ENCODE data around the gene UBE2V1. TPM values are rescaled to one million over a fixed set of nuclear protein-coding genes. Genes with fewer than 3 reads are reported as not detected.
"Not testable (repeated sequence)": the region's sequence is repeated elsewhere in the genome, so short reads cannot be mapped to it uniquely, and the experiment has no call there.

The UBE2V1 gene
- total and polyA plus RNA-seq, 8 donors: 37.9 to 61.7 (median 53.3) TPM

DNA sequence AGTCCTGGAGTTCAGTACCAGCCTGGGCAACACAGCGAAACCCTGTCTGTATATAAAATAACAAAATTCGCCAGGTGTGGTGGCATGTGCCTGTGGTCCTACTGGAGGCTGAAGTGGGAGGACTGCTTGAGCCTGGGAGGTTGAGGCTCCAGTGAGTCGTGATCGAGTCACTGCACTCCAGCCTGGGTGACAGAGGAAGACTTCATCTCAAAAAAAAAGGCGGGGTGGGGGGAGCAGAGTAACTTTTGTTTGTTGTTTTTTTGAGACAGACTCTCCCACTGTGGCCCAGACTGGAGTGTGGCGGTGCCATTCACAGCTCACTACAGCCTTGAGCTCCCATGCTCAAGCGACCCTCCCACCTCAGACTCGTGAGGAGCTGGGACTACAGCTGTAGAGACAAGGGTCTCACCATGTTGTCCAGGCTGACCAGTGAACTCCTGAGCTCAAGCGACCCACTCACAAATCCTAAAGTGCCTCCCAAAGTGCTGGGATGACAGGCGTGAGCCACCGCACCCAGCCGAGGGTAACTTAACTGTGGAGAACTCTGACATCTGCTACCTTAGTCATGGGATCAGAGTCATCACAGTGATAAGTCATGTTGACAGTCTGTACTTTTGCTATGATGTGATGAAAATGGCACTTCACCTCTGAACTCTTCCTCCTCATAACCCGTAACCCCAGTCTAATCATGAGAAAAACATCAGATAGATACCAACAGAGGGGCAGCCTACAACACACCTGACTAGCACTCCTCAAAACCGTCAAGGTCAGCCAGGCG, 24.1 kb upstream of the UBE2V1 start:
- FAIRE-seq: no peak
- H3K4me3 ChIP-seq: no peak overlapping the region
- H3K36me3 ChIP-seq: peaks cover 0 to 2% (median under 1%) of the 10 kb centered on the region in 3 donors
- intact Hi-C loops (cut with DNase I): no loop called here
- WGBS, 2 donors: 89 to 93% methylated on average over 15 of the region's 15 CpGs
- no peak for TF ChIP-seq CTCF (IDR thresholded peaks at IDR 0.05)
- no peak for ATAC-seq
- no peaks in the 10 kb centered on the region for H3K27me3 ChIP-seq
- no peaks in the 10 kb centered on the region for H3K9me3 ChIP-seq
- DNase-seq: no peak
- H3K4me1 ChIP-seq: peaks cover 0 to 10% (median 8%) of the 10 kb centered on the region in 3 donors
- H3K27ac ChIP-seq: no peak overlapping the region

- H3K27ac ChIP-seq; intact Hi-C loops (cut with DNase I); ATAC-seq; H3K4me1 ChIP-seq; H3K36me3 ChIP-seq; FAIRE-seq; DNase-seq; H3K9me3 ChIP-seq; H3K4me3 ChIP-seq; H3K27me3 ChIP-seq: not testable (repeated sequence)
- 92 to 100% methylated on average over 6 to 7 of the region's 7 CpGs for WGBS, 2 donors
These were observed 22.2 kb upstream of the UBE2V1 start for GRCh38 chr20:50135157-50135556.

DNA sequence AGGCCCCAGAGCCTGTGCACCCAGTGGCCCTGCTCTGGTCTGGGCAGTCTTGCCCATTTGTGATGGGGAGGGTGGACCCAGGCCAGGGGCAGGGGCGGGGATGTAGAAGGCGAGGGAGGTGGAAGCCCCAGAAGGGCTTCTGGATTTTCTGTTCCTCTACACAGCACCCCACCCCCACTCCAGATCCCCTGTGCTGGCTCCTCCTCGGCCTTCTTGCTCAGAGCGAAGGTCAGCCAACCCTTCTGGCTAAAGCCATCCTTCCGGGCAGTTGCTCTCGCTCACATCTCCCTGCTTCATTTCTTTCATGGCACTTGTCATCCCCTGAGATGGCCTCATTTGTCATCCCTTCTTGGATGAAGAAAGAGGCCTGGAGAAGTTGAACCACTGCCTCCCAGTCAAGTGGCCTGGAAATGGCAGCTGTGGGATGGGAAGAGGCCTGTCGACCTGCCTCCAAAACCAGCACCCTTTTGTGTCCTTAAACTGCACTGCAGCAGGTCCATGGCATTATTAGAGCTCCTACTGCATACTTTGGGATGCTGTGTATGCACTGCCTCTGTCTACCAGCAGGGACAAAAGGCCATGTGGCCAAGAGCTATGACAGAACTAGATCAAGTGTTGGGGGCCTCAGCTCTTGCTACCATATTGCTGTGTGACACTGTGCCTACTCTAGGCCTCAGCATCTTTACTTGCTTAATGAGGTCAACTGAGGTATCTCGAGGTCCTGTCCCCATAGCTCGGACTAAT, 20.7 kb upstream of the UBE2V1 start:
- WGBS, 2 donors: 71 to 73% methylated on average over 9 of the region's 9 CpGs
- no peak for DNase-seq
- intact Hi-C loops (cut with DNase I): no loop called here
- no peak for TF ChIP-seq CTCF (IDR thresholded peaks at IDR 0.05)
- no peak for ATAC-seq
- H3K27ac ChIP-seq: no peak overlapping the region
- H3K9me3 ChIP-seq: no peaks in the 10 kb centered on the region
- no peak overlapping the region for H3K4me3 ChIP-seq
- H3K4me1 ChIP-seq: peaks cover 0 to 8% (median 4%) of the 10 kb centered on the region in 3 donors
- FAIRE-seq: no peak
- H3K36me3 ChIP-seq: peaks cover 0 to 11% (median 0%) of the 10 kb centered on the region in 3 donors
- no peaks in the 10 kb centered on the region for H3K27me3 ChIP-seq

DNA sequence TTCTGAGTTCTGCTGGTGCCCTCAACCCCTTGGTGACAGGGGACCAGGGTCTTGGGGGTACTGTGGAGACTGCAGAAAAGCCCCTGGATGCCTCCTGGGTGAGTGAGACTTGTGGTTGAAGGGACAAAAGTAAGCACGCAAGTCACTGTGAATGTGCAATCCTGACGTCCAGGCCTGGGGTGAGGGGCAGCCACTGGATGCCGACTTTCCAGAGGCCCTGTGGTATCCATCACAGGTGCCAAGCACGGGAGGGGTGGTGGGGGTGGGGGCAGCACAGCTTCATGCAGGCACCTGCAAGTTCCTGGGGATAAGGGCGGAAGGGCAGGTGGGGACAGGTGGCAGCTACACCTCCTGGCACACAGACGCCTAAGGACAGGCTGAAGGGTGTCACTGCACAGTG, 20.1 kb upstream of the UBE2V1 start:
- ATAC-seq (peak in 1 of 4 donors; percentile 40), FAIRE-seq (no peak), DNase-seq (no peak)
- no peak overlapping the region for H3K27ac ChIP-seq
- H3K4me3 ChIP-seq: no peak overlapping the region
- WGBS, 2 donors: 52 to 60% methylated on average over 6 of the region's 6 CpGs
- H3K36me3 ChIP-seq: peaks cover 0 to 17% (median 0%) of the 10 kb centered on the region in 3 donors
- no peak for TF ChIP-seq CTCF (IDR thresholded peaks at IDR 0.05)
- H3K27me3 ChIP-seq: no peaks in the 10 kb centered on the region
- intact Hi-C loops (cut with DNase I): no loop called here
- H3K4me1 ChIP-seq: peaks cover 0 to 8% (median 4%) of the 10 kb centered on the region in 3 donors
- no peaks in the 10 kb centered on the region for H3K9me3 ChIP-seq

DNA sequence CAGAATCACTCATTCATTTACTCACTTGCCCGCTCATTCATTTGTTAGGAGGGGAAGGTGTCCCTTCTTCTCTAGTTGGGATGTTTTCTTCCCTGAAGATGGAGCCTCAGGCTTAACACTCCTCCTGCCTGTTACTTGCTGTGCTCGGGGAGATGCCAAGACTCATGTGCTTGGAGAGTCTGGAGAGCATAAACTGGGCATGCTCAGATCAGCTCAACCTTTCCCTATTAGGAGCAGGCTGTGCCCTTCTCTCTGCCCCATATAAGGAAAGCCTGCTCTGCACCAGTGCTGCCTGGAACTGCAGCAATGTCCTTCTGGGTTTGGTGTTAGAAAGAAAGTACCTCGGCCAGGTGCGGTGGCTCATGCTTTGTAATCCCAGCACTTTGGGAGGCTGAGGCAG, 18.0 kb upstream of the UBE2V1 start:
- H3K27ac ChIP-seq: no peak overlapping the region
- intact Hi-C loops (cut with DNase I): no loop called here
- H3K4me3 ChIP-seq: no peak overlapping the region
- H3K9me3 ChIP-seq: no peaks in the 10 kb centered on the region
- H3K27me3 ChIP-seq: no peaks in the 10 kb centered on the region
- no peak for TF ChIP-seq CTCF (IDR thresholded peaks at IDR 0.05)
- 93 to 94% methylated on average over 4 of the region's 4 CpGs for WGBS, 2 donors
- H3K36me3 ChIP-seq: peaks cover 0 to 24% (median 0%) of the 10 kb centered on the region in 3 donors
- peaks cover 0 to 10% (median 5%) of the 10 kb centered on the region in 3 donors for H3K4me1 ChIP-seq
- DNase-seq (no peak), FAIRE-seq (no peak), ATAC-seq (no peak)
